Stimulated activated CD8-positive, alpha-beta memory T cell treated with anti-CD3 and anti-CD28 coated beads, Interleukin-4, amount 100 ng/mL, for 4 hours (primary cell): ENCODE data around the gene MACO1.
"Not testable (repeated sequence)": the region's sequence is repeated elsewhere in the genome, so short reads cannot be mapped to it uniquely, and the experiment has no call there.

Experiments
- DNase-seq, 2 donors: peaks; one replicate each; pipeline ENCODE4 v3.0.0-alpha.2; 2020; ENCODE audit warnings: low read depth in 2 of 2, low spot score in 1 of 2

MACO1 gene

DNA sequence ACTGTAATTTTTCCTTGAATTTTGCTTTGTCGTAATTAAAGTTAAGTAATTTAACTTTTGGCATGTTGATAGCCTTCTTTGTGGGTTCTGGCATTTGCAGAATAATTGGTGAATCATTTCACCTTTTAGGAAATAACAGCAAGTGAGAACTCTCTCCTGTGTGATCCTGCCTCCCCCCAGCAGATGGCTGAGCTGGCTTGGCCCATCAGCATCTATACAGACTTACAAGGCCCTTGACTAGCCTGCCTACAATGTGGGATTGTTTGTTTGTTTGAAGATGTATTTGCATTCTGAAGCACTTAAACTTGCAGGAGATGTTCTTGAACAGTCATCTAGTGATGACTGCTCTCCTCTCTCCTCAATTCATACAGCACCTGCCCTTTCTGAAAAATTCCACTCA lies 55.9 kb downstream of the MACO1 start:
- DNase-seq = no peak

DNA sequence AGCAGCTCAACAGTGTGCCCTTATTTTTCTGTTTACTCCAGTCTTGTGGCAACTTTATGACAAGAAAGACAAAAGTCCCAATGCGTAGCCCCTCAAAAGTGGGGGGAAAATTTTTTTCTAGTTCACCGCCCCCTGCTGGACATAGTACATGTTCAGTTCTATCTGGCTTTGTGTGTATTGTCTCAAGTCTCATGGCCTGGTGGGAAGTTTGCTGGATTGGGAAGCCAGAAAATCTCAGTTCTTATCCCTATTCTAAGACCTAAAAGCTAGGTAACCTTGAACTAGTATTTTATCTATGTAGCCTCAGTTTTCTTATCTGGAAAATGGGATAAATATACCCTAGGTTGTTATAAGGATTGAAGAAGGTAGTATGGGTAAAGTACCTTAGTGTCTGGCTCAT lies 56.9 kb downstream of the MACO1 start:
- peak in 1 of 2 donors; percentile 9 for DNase-seq

GRCh38 chr1:25492323-25492722 lies 61.6 kb downstream of the MACO1 start:
- no peak for DNase-seq

DNA sequence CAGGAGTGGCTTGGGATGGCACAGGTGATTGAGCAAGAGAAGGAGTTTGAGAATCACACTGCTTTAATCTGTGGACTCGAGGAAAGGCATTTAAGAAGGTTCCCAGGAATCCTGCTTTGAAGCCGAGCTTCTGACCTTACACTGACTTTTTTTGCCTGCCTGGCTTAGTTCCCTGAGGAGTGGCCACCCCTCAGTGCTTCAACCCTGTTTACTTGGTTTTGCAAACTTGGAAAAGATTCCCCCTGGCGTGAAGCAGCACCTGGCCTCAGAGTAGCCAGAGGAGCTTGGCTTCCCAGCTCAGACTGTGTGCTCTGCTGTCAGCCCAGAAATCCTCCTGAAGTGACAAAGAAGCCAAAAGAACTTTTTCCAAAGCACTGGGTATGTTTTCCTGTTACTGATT lies 64.3 kb downstream of the MACO1 start:
- DNase-seq = no peak

DNA sequence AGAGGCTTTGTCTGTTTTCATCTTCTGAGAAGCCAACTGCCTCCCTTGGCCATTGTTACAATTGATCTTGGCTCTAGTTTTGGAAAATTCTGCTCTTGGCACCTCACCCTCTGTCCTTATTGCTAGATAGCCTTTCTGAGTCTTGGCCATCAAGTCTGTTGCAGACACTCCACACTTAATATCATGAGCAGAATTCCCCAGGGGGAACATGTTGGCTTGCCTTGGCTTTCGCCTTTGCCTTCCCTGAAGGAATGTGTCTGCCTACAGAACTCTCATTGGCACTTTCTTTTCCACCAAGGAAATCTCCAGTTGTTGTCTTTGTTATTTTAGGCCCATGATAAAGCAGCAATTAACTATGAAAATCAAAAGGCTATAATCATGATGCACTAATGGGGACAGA lies 70.0 kb downstream of the MACO1 start:
- DNase-seq = no peak

- no peak for DNase-seq
These were observed 70.8 kb downstream of the MACO1 start for GRCh38 chr1:25501235-25502058.

DNA sequence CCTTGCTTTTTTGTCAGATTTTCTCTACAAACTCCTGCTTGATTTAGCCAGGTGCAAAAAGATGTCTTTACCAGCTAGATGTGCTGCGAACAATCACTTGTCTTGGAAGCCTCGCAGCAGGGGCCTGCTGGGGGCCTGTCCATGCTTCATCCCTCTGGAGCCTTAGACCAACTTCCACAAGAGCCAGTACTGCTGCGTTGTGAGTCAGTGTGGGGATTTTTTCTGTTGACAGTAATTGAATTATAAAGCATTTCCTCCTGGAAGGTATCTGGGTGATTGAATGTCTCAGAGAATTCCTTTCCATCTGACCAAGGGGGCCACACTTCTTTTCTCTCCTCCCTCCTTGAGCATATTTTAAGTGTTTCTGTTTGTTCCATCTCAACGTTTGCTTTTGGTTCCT lies 72.3 kb downstream of the MACO1 start:
- DNase-seq = no peak

- DNase-seq = peak; percentile 27
These were observed 73.1 kb downstream of the MACO1 start for GRCh38 chr1:25503551-25504426.

DNA sequence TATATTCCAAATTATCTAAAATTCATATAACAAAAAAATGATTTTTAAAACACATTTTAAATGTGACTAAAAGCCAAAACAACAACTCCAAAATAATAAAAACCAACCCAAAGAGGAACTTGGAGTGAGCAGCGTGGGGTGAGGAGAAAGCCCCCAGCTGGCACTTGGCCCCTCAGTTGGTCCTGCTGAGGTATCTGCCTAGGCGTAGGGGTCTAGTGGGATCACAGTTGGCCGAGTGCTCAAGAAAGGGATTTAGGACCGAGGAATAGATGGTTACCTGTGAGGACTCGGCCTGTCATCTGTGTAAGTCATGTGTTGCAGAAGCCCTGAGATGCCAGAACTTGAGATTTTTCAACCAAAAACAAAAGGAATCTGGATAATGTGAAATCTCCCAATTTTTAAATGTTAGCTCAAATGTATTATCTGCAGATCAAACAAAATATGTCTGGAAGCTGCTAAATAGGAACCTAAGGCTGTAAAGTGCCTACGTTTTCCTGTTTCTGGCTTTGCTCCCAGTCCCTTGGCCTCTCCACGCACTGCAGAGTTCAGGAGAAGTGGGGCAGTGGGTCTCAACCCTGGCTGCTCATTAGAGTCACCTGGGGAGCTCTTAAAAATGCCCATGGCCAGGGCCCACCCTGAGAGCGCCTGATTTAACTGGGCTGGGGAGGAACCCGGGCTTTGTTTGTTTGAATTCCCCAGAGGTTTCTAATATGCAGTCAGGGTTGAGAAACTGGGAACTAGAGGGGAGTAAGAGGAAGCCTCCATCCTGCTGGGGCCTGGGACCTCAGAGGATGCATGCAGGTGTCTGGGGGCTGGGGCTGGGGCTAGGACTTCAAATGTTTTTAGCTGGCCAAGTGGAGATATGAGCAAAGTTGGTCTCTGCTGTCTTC lies 74.3 kb downstream of the MACO1 start:
- no peak for DNase-seq

DNA sequence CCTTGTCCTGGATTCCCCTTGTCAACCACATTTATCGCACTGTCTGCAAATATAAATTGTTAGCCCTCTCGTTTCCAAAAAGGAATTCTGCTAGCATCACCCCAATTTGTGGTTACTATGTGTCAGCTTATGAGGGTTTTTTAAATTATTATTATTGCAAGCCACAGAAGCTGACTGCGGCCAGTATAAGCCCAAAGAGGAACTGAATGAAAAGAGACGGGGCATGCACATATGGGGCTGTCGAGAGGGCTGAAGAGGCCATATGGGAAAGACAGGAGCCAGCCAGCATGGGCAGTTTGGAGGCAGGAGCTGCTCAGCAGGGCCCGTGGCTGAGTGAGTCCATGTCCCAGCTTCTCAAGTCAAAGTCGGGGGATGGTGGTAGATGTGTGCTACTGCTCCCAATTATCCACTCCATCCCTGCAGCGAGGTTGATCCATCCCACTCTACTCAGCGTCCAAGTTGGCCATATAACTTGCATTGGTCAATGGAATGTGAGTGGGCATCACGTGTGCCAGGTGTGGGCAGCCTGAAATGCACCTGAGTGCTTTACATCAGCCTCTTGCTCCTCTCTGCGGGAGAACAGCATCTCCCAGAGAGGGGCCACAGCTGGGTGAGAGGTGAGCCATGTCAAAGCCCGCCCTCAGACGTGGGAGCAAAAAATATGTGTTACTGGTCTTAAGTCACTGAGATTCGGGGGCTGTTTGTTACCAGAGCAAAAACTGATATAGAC lies 75.1 kb downstream of the MACO1 start:
- no peak for DNase-seq

- DNase-seq = not testable (repeated sequence)
These were observed 76.1 kb downstream of the MACO1 start for GRCh38 chr1:25506566-25507463.

DNA sequence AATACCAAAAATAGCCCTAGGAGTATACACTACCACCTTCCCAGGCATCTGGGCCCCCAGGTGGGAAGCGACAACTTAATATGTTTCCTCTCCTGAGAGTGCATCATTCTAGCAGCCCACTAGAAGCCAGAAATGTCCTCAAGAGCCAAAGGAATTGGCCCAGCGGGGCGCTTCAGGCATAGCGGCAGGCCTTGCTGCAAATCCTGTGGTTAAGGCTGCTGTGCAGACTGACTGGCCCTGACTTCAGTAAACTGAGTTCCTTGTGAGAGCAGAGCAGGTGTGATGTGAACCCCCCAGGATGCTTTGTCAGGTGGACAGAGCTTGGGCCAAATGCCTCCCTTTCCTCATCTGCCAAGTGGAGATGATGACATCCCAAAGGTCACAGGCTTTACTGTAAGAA lies 83.0 kb downstream of the MACO1 start:
- no peak for DNase-seq

DNA sequence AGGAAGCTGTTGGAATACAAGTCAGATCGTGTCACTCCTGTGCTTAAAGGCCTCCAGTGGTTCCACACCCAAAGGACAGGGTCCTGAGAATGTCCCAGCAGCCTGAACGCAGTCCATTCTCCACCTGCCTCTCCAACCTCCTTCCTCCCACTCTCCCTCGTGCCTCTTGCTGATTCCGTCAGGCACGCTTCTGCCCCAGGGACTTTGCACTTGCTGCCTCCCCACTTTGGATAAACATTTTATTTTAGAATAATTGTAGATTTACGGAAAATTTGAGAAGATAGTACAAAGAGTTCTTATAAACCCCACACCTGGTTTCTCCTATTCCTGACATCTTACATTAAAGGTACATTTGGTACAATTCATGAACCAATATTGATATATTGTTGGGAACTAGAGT lies 84.3 kb downstream of the MACO1 start:
- DNase-seq = no peak

DNA sequence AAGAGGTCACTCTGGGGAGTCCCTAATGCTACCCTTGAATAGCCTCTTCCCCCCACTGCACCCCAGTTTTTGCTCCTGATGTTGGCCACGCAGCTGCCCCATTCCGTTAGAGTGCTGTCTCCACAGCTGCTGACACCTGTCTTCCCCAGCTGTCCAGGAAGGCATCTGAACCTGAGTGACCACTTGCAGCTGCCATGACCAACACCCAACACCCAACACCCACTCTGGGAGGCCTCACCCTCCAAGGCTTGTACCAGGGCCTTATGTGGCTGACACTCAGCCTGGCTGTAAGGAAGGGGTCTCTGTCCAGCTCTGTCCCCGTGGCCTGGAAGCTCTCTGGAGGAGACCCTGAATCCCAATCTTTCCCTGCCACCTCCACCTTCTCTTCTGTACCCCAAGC lies 86.0 kb downstream of the MACO1 start:
- no peak for DNase-seq

DNA sequence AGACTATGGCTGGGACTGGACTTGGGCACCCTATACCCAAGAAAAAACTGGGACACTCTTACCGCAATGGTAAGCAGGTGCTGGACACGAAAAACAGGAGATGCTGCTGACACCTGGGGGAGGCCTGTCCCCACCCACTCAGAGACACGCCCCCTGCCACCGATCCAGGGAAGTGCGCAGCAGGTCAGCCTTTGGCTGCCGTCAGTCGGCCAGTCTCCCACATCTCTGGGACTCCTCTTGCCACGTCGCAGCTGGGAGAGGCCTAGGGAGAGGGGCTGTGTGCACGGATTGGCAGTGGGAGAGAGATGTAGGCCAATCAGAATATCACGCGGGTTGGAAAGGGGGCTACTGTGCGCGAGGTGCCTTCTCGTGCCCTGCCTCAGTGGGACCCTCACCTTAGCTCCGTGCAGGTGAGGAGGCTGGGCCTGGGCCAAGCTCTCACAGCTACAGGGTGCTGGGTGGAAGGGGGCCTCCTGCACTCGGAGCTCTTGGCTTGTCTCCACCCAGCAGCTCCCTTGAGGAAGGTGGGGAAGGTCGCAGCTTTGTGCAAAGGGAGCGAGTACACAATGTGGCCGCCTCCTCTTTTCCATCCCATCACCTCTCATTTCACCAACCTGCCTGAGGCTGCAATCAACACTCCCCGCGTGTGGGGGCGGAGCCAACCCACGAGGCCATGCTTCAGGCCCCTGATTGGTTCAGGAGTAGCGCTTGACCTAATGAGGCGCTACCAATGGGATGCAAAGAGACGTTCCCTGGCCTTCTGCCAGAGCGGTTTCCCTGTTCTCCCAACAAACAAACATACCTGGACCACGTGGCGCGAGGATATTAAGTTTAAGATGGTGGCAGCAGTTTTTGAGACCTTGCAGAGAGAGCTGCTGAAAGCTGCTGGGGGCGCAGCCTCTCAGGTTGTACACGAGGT lies 87.0 kb downstream of the MACO1 start:
- no peak for DNase-seq

DNA sequence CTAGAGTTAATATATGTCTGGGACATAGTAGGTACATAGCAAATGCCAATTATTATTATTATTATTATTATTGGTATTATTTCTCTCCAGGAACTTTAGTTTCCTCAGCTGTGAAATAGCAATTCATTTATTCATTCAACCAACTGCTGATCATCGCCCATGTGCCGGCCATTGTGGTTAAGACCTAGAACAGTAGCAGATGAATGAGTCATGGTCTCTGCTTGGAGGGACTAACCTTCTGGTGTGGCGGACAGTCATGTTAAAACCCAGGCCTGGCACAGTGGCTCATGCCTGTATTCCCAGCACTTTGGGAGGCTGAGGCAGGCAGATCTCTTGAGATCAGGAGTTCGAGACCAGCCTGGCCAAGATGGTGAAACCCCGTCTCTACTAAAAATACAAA lies 88.9 kb downstream of the MACO1 start:
- DNase-seq = no peak

DNA sequence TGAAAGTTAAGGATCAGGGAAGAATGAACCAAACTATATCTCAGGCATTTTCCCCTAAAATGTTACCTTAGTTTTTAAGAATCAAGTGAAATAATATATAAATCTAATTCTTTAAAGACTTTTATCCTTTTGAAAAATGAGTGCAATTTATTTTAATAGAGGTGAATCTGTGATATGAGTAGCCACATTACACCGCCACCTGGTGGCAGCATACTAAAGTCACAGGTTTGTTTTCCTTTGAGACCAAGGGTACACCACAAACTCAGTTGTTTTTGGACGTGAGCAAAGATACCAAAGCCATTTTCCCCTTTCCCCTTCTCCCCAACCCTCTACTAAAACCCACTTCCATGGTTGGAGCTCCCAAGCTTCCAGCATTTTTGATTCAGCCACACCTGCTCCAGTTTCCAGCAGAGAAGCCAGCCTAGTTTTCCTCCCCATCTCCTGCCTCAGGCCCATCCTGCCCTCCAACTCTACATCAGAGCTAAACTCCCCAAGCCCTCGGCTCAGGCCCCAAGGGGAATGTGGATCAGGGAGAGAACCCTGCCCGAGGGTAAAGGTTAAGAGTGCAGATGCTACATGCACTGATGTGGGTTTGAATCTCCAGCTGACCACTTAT lies 89.9 kb downstream of the MACO1 start:
- DNase-seq = peak; percentile 42 to 65

GRCh38 chr1:25522031-25522655 lies 91.4 kb downstream of the MACO1 start:
- DNase-seq = no peak
